Measurements from ENCODE around the gene THSD8.
A peak's percentile ranks its signal among the peaks of the same experiment; 100 is the strongest.
"Not testable (repeated sequence)": the region's sequence is repeated elsewhere in the genome, so short reads cannot be mapped to it uniquely, and the experiment has no call there.

The THSD8 gene

DNA sequence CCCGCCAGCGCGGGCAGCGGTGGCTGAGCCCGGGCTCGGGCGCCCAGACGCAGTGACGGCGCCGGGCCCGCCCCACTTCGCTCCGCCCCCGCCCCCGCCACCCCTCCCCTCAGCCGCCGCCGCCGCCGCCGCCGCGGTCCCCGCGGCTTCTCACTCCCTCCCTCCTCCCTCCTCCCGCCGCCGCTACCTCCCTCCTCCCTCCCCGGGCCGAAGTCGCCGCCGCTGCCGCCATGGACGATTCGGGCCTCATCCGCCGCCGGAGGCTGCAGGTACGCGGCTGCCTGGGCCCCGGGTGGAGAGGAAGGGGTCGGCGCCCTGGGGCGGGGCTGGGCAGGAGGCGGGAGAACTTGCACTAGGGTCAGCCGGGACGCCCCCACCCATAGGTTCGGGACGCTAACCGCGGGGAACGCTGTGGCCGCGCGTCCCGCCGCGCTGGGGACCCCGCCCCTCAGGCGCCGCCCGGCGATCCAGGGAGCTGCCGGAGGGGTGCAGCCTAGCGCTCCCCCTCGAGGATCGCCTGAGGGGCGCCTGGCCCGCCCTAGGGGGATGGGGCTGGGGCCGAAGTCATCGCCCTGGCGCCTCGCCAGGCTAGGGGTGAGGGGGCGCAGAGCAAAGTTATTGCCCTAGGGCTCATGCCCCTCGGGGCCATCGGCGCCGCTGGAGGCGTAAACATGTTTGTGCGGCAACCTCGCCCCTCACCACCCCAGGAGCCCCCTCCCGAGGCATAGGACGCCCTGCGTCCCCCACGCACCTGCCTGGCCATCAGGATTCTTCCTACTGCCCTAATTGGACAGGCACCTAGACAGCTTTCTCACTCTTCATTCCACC, 32.1 kb downstream of the THSD8 start:
- DNase-seq, result no peak

DNA sequence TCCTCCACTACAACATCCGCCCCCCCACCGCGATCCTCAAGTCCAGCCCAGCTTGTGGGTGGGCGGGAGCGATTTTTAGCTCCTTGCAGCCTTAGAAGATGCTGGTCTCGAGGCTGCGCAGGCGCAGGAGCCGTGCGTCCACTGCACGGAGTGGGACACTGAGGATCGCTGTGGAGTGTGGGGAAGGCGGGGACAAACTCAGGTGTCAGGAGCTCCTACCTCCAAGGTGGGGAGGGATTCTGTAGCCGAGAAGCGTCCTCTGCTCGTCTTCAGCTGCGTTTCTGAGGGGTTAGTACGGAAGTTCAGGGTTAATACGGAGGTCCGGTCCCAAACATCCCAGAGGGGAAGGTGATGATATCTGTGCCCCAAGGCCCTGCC, 32.7 kb downstream of the THSD8 start, which contains the start of gene RTBDN:
Gene RTBDN, minus strand, starts transcription at position 14 of the 378 bp plus-strand sequence. CDS start 4,600 bp downstream, outside the sequence.
- DNase-seq, result no peak

DNA sequence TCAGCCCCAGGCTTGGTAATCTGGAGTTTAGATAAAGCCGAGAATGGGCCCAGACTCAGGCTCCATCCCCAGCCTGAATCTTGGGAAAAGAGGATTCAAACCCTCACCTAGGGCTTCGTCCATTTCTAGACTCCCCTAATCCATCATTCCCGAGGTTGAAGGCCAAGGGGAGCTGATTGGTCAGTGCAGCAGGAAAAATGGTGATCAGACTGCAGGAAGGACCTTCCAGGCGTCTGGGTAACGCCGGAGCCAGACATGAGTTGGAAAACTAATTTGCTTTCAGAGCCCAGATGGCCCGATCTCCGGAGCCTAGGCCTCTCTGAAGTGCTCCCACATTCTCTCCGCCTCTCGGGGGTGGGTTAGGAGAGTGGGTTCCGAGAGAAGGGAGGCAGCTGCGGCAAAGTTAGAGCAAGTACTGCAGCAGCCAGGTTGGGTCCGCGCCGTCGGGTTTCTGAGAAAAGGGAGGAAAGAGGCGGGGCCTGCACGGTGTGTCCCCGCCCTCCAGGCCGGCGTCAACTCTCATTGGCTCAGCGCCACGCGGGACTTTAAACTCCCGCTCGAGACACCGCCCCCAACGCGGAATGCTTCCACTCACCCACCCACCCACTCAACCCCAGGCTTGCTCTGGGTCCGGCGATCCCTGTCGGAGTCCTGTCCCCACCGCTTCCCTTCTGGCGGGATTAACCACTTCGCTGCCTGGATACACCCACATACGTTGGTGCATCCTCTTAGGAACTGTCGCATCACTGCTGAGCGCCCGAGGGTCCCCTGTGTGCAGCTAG, 33.3 kb downstream of the THSD8 start:
- peak; percentile 51 for DNase-seq

DNA sequence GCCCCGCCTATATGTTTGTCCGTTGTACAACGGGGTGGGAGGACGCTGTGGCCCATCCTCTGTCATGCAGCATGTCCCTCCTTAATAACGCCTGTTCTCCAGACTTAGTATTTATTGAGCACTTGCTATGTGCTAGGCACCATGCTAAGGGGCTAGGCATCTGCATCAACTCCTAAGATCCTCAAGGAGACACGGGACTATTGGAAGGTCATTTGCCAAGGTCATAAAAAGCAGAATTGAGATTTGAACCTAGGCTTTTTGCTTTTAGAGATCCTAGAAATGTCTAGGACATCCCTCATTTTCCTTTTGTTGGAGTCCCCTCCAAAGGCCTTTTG, 34.6 kb downstream of the THSD8 start:
- no peak for DNase-seq

DNA sequence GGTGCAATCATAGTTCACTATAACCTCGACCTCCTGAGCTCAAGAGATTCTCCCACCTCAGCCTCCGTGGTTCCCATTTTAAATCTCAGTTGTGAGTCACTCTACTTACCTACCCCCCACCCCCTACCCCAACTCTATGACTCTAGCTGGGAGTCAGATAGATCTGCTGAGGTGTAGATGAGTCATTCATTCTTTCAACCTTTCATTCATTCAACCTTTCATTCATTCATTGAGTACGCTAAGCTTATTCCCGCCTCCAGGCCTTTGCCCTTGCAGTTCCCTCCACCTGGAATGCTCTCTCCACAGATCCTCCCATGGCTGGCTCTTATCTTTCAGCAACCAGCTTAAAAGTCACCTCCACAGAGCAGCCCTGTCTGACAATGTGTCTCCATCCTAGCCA, 35.4 kb downstream of the THSD8 start:
- DNase-seq, result no peak

DNA sequence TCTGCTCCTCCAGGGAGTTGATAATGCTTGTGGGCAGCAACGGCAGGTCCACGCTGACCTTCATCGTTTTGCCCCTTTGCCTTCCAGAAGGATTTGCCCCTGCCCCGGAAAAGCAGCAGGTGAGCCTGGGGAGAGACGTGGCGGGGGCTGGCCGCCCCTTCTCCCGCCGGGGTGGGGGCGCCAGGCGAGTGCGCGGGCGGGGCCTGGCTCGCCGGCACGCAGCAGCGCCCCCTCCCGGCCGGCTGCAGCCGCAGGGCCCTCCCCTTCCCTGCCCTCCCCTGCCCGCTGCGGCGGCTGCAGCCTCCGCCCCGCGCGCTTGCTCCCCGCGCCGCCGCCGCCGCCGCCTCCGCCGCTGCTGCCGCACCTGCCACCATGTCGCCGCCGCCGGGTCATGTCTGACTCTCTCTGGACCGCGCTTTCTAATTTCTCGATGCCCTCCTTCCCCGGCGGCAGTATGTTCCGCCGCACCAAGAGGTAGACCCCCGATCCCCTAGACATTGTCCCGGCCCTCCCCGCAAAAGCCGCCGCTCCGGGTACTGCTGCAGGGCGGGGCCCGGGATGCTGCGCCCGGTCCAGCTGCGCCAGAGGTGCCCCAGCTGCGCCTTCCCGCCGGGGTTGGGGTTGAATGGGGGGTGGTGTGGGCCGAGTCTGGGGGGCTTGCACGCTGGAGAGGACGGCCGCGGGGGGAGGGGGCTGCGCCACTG, 36.5 kb downstream of the THSD8 start, which contains the start of gene MAST1:
Gene MAST1, plus strand, starts transcription at position 334 of the 704 bp plus-strand sequence. Its CDS starts 58 bp downstream, at position 392.
- no peak for DNase-seq

DNA sequence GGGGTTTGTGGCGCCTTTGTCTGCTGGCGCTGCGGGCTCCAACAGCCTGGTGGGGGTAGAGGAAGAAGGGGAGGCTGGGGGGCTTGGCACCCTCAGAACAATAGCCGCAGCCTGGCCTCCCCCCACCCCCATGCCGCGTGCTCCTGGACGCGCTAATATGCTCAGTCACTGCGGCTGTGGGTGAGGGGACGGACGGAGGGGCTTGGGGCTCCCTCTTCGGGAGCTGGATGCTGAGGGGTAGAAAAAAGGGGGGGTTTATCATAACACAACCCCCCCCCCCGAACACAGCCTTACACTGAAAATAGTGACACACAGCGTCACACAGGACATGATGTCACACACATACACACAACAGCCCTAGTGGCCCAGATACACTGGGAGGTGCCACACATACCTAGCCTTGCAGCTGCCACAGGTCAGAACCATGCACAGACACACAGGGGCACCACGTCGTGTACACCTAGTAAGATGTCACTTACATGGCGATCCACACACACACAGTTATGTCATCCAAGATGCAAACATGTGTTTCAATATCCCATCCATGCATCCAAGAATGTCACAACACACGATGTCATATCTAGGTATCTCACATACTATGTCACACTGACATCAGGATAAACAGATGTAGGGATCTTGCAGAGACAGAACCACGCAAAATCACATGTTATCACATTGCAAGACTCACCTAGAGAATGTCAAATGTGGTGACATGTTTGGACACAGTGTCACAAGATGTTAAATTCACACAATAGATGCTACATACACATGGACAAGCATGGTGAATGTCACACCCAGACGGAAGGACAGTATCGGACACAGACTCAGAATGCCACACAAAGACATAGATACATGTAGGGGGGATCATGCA, 37.3 kb downstream of the THSD8 start:
- no peak for DNase-seq

DNA sequence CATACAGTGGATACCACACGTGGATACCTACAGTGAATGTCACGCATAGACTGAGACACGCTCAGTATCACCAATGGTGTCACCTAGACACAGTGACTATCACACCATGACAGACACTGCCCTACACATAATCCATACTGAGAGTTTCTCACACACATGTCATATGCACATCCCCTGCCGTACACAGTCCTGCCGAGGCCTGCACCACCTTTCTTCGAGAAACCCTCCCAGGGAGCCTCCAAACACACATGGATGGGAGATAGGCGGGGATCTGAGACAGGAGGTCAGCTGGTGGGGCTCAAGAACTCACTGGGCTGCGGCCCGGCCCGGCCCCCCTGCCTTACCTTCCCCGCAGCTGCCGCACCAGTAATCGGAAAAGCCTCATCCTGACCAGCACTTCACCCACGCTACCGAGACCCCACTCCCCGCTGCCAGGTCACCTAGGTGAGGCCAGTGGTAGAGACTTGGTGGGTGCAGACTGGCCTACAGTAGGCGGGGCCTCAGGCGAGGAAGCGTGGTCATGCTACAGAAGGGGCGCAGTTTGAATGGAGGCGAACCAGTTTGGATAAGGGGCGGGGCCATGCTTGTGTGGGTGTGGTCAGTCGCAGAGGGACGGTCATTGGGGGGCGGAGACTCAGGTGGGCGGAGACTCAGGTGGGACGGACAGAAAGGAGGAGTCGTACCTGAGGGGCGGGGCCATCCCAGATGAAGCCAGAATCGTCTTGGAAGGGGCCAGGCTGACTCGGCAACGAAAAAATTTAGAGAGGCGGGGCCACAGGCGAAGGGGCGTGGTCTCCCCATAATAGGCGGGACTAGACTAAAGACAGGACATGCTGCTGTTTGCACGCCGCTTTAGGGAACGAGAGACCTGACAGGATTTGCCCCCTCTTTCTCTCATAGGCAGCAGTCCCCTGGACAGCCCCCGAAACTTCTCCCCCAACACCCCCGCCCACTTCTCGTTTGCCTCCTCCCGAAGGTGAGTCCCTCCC, 38.5 kb downstream of the THSD8 start:
- no peak for DNase-seq

DNA sequence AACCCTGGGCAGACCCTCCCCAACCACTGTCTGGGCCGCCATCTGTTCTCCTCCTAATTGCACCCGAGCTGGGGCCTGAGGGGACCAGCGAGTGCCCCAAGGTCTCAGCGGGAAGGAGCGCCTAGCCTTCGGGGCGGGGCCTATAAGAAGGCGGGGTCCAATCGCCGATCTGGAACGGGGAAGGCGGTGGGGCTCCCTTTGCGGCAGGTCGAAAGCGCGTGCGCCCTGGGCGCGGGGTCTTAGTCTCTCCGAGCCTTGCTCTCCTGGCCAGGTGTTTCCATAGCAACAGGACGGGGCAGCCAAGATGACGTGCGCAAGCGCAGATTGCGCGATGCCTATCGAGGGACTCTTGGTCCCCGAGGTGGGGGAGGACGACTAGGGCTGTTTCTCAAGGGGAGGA, 39.2 kb downstream of the THSD8 start:
- no peak for DNase-seq

DNA sequence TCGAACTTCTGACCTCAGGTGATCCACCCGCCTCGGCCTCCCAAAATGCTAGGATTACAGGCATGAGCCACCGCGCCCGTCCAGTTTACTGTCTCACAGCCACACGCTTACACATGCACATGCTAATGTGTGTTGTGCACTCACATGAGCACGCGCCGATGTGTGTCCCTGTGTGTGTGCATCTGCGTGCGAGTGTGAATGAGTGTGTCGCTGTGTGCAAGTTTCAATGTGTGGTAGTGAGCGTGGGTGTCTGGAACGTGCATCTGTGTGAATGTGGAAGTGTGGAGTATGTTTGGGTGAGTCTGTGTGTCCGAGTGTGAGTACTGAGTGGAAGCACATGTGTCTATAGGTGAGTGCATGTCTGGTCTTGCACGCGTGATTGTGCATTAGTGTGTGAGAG, 40.6 kb downstream of the THSD8 start:
- no peak for DNase-seq

DNA sequence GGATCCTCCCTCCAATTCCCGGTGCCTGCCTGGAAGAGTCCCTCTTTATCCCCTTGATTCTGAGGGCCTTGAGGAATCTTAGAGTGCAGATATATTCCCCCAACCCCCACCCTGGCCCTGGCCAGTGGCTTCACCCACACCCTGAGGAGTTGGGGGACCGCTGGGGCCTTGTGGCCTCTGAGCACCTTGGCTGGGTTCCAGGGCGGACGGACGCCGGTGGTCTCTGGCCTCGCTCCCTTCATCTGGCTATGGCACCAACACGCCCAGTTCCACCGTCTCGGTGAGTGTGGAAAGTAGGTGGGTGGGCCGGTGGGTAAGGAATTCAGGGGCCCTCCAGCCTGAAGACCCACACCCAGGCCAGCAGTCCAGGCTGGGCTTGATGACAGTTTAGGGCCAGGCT, 41.5 kb downstream of the THSD8 start:
- no peak for DNase-seq

DNA sequence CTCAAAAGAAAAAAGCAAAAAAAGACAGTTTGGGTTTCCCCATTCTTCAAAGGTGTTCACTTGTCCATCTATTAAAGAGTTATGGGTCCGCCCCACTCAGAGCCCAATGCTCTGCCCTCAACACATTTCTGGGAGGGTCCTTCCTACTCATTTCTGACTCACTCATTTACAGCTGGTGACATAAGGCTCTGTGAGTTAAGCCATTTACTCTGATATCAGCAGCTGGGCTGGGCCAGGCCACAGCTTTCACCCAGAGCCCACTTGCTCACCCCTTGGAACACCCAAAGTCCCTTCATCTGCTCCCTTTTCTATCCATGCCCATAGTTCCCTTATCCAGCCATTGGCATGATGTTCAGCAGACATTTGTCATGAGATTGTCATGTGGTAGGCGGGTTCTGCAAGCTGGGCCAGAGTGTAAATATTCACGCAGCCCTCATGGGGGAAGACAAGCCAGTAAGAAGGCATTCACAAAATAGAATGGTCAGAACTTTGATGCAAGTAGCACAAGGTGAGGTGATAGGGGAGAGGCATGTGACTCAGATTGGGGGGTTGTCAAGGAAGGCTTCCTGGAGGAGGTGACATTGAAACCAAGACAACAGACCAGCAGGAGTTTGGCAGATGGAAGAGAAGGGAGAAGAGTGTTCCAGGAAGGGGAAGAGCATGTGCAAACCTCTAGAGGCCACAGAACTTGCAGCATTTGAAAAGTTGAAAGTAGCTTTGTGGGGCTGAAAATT, 42.3 kb downstream of the THSD8 start:
- no peak for DNase-seq

DNA sequence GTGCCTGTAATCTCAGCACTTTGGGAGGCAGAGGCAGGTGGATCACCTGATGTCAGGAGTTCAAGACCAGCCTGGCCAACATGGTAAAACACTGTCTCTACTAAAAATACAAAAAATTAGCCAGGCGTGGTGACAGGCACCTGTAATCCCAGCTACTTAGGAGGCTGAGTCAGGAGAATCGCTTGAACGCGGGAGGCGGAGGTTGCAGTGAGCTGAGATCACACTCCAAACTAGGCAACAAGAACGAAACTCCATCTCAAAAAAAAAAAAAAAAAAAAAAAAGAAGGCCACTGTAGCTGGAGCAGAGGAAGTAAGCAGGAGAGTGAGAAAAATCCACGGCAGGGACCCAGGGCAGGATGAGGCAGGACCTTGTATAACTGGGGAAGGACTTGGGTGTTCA, 44.7 kb downstream of the THSD8 start:
- DNase-seq, result not testable (repeated sequence)

DNA sequence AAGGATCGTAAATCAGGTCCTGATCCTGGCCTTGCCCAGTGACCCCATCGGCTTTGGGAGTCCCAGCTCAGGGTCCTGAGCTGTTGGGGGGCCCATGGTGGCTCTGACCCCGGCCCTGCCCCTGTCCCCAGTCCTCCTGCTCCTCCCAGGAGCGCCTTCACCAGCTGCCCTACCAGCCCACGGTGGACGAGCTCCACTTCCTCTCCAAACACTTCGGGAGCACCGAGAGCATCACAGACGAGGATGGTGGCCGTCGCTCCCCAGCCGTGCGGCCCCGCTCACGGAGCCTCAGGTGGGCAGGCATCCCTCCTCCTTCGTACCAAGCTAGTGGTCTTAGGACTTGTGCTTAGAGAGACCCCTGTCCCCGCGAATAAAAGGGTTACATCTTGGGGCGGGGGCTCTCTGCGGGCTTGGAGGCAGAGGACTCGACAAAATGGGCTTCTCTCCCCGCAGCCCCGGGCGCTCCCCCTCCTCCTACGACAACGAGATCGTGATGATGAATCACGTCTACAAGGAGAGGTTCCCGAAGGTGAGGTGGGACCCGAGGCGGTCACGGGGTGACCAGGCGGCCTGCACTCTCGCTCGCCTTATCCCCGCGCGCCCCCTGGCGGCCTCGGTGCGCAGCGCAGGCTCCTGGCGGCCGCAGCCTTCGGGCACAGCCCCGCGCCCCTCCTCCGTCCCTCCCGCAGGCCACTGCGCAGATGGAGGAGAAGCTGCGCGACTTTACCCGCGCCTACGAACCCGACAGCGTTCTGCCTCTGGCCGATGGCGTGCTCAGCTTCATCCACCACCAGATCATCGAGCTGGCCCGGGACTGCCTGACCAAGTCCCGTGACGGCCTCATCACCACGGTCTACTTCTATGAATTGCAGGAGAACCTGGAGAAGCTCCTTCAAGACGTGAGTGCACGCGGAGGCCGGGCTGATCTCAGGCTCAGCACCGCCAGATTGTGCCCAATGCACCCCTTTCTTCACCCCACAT, 45.6 kb downstream of the THSD8 start:
- DNase-seq, result peak; percentile 72

Measured in NCI-H2107 (cell line).